NCI-H2107 (cell line): ENCODE results near the gene MAGI2.
"Not testable (repeated sequence)": the region's sequence is repeated elsewhere in the genome, so short reads cannot be mapped to it uniquely, and the experiment has no call there.

Source experiments
- DNase-seq: peaks from one replicate; lab custom pipeline; 2025; lab: John Stamatoyannopoulos, UW

MAGI2 gene

DNA sequence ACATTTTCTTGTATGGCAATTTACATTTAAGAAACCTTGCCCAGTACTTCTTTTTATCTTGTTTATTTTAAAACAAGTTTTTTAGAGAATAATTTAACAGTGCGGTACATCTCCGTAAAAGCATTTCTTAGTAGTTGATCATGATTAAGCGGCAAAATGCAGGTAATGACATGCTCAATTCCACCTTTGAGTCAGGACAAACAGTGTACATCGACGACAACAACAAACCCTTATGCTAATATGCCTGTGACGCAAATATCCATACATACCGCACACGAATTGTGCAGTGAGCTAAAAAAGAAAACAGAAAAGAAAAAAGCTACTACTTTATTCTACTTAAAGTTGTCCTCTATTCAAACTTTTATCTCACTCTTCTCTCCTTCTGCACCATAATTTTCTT is 1.9 kb downstream of the MAGI2 start:
- DNase-seq, result no peak

DNA sequence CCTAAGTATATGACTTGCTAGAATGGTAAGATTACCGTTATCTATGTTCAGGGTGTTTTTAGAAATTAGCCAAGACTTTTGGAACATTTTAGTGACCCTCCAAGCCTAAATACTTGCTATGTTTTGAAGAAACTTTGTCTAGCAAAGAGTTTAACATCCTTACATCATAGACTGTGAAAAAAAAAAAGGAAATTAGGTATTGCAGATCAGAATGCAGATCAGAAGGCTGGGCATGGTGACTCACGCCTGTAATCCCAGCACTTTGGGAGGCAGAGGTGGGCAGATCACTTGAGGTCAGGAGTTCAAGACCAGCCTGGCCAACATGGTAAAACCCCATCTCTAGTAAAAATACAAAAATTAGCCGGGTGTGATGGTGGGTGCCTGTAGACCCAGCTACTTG is 10.7 kb downstream of the MAGI2 start:
- not testable (repeated sequence) for DNase-seq

DNA sequence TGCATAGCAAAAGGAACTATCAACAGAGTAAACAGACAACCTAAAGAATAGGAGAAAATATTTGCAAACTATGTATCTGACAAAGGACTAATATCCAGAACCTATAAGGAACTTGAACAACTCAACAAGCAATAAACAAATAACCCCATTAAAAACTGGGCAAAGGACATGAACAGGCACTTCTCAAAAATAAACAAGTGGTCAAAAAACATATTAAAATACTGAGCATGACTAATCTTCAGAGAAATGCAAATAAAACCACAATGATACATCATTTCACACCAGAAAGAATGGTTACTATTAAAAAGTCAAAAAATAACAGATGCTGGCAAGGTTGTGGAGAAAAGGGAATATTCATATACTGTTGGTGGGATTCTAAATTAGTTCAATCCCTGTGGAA is 17.1 kb downstream of the MAGI2 start:
- no peak for DNase-seq

DNA sequence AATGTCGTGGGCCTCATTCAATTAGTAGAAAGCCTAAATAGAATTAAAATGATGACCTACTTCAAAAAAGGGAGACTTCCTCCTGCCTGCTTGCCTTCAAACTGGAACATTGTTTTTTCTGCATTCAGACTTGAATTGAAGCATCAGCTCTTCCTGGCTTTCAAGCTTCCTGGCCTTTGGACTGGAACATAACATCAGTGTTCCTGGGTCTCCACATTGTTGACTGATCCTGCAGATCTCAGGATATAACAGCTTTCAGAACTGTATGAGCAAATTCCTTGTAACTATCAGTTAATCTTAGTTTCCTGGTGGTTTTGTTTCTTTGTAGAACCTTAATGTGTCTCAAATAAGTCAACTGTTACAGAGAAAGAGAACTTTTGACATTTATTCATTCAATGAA is 18.6 kb downstream of the MAGI2 start:
- DNase-seq, result no peak

DNA sequence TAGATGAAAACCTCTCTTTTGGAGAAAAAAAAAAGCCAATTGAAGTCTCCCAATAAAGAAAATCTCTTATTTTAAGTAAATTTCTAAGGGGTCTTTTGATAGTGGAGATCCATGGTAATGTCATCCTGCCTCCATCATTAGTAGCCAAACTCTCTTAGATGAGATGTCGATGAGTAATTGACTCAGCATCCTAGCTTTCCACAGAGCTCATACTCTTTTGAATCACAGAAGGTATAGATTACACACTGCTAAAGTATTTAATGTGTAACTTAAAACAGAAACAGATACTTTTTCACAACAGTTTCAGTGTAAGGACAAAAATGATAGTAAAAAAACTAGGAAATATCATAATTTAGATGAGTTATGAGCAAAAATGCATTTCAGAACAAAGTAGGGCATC is 19.4 kb downstream of the MAGI2 start:
- no peak for DNase-seq

DNA sequence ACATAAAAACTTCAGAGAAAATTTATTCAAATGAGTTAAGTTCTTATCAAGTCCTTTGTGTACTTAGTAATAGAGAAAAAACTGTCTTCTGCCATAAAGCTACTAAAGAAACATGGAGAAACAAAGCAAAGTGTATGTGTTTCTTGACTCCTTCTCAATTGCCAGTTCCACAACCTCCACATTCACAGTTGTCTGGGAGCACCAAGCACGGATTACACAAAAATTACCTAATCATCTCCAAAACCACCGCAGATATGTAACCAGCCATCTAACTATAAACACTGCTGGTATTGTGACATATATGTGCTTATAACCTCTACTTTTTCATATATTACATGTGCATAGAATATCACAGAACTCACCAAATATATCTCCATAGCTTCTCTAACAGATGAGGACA is 23.1 kb downstream of the MAGI2 start:
- no peak for DNase-seq

DNA sequence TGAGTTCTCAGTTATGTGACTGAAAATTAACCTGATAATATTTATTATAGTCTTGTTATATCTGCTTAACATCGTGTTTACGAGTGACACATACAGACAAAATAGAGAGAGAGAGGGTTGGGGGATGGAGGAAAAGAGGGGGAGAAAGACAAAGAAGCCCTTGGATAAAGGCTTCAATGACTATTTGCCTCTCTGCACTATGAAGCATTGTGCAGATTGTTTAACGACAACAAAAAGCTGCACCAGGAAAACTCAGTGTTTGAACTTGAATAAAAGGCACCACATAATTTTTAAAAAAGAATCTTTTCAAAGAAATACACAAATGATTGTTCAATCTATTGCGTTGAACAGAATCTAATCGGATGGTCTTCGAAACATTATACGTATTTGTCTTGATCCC is 27.8 kb downstream of the MAGI2 start:
- no peak for DNase-seq

DNA sequence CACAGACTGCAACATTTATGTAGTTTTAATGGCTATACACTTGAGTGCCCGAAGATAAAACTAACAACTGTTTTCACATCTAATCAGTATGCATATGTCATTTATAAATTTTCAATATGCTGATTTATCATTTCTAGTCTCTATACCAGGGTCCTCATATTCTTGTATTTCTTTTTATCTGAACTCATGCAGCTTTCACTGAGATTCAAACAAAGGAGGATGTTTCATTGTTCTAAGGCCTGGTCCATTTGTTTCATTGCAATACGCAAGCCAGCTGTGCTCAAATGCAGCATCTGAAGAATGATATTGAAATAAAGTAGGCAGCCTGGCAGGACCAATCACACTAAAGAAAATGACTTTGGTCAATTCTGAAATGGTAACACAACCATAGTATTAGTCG is 31.7 kb downstream of the MAGI2 start:
- no peak for DNase-seq

DNA sequence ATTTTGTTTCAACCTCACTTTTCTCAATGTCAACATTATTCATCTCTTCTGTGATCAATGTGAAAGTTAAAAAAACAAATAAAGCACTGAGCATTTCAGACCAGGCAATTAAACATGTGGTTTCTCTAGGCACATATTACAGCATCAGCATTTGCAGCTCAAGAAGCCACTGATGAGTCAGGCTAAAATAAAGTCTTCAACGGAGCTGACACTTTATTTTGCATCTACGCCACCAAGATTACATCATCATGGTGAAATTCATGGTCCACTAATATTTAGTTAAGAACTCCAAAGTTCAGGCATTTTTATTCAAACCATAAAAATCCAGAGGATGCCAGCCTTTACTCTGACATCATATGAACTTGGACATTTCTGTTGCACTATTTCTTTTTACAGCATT is 33.0 kb downstream of the MAGI2 start:
- DNase-seq, result no peak

DNA sequence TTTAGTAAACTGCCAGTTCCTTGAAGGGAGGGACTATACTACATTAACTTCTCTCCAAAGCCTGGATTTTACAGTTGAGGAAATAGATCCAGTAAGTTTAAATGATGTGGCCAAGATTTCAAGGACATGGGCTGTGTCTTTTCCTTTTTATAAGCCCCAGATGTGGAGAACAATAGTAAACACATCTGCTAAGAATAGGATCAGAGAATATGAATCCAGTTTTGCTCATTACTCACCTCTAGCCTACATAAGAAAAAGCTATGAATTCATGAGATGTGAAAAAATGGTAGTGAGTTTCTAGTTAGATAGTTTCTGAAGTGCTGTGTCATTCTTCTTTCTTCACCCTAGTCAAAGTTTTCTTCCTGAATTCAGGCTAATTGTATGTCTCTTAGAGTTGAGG is 38.6 kb downstream of the MAGI2 start:
- no peak for DNase-seq

DNA sequence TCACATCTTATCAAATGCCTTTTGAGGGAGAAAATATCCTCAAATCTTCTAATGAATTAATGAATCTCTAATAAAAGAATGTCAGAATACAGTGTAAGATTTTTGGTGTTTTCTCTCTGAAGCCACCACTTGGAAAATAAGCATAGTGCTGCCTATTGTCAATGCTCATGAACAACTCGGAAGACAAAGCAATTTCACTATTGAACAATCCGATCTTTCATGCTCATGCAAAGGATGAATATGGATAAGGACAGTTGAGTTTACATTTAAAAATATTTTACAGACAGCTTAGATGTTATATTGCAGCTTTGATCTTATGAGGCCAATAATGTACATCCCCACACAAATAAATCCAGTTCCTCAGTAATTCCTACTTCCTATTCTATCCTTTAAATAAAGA is 40.6 kb downstream of the MAGI2 start:
- no peak for DNase-seq

DNA sequence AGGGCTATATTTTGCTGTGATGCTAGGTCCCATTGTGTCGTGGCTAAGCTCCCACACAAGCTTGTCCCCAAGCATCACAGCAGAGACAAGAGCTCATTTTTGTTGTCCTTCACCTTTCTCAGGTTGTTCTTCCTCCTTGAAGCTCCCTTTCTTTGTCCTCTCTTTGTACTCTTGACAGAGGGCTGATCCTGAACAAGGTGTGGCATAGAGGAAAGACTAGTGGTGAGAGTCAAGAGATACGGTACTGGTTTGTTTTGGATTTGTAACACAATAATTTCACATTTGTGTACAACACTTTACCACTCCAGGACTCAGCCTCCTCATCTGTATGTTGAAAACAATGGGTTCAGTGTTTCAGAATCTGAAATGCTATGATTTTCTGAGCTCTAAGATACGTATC is 41.0 kb downstream of the MAGI2 start:
- no peak for DNase-seq

DNA sequence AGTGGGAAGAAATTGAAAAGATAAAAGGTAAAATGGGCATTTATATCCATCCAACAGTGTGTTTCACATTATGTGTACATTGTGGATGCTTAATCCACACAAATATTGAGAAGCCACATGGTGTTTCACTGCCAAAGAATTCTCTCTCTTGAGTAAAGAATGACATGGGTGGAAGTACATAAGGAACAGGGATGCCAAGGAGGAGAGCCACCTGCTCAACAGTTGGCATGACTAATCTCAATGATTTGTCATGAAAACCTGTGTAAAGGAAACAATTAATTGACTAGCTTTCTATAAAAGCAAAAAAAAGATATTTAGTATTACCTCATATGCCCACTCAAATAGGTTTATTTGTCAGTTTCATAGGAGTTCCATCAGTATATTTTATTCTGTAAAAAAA is 43.1 kb downstream of the MAGI2 start:
- no peak for DNase-seq

DNA sequence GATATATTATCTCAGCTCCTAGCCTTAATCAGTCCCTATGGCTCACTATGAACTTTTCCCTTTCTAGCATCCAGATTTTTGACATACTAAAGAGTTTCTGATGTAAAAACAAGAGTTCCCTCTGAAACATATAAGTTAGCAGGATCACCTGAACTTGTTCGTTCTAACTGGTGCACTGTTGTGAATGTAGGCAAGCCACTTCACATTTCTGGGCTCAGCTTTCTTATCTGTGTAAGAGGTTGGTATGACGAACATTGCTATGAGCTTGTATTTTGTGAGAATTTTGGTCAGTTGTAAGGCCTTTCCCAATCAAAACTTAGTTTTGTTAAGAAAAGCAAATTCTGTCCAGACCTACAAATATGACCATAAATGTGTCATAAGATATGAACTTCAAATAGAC is 46.1 kb downstream of the MAGI2 start:
- DNase-seq, result no peak

DNA sequence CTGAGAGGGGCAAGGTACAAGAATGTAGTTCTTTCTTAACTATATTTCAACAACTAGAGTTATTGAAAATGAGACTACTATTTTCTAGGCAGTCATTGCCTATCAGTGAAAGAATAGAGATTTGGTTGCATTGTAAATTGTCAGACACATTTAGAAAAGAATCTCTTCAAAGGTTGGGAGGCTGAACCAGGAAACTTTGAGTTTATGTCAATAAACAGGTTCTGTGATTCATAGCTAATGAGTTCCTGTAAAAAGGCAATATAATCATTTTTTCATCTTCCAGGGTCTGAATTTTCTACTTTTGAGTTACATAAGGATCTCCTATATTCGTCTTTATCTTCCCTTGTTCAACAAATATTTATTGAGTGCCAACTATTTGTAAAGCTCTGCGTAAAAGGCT is 47.1 kb downstream of the MAGI2 start:
- no peak for DNase-seq

DNA sequence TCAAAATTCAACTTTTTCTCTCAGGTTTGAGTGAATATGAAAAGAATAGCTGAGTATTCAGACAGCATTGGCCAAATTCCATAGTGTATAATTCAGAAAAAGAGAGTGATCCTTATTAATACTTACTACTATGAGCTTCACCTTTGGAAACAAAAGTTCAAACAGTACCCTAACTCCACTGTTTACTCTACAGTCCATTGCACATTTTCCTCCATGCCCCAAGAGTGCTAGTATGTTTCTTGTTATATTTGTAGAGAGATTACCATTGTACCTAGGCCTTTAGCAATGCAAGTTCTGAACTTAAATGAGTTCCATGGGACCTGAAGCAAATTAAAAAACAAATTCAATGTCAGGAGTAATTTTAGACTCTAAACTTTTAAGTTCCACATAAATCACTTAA is 48.1 kb downstream of the MAGI2 start:
- no peak for DNase-seq

DNA sequence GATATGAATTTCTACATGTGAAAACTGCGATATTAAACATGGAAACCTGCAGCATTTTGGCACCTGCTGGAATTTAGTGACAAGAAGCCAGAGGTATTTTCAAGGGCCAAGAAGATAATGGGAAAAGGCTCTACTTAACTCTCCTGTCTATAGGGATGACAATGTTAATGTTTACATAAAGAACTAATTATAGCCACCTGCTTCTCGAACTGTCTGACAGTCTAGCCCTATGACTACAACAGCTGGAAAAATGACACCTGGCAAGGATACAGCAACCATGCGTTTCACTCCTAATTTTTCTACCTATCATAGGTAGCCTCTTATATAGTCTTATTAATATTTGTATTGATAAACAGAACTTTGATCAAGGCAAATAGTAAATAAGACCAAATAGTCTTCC is 49.6 kb downstream of the MAGI2 start:
- no peak for DNase-seq

DNA sequence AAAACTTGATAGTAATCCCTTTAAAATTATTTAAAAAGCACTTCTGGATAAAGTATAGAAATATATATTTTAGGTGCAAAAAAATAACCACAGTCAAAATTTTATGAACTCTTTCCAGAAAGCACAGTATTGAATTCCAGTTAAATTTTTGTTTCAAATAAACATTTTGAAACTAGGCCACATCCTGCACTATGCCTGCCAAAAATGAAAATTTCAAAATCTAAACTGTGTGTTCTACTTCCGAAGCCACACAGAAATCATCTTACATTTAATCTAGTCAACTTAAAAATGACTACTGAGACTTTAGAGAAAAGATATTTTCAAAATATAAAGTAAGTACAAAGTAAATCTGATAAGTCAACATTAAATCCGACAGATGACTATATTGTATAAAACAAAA is 50.0 kb downstream of the MAGI2 start:
- DNase-seq, result no peak

DNA sequence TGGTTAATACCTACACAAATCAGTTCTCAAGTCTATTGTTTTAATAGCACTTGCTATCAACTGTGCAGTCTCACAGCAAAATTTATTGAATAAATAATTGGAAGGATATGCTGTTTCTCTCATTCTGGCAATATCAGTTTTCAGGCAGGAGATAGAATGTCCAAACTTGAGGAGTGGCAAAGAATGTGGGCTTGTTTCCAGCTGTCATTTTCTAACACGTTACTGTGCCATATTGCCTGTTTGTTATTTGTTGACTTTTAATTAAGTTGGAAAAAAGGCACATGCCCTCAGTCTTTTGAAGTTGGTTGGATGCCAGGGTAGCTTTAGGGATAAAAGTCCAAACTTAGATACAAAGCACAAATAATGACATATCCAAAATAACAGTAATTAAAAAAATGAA is 52.2 kb downstream of the MAGI2 start:
- DNase-seq, result no peak

DNA sequence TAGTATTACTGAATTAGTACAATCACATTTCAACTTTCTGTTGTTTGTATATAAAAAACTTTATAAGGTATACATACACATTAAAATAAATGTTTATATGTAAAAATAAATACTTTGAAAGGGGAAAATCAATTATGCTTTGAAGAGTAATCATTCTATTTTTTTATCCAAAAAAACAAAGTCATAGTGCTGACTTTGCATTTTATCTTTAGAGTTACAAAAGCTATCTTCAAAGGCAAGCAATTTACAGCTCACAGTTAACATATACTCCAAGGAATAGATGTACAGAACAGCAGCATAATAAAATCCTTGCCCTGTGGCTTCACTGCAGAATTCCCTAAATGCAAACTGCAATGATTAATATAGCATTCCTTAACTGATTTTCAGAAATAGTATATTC is 53.2 kb downstream of the MAGI2 start:
- DNase-seq, result no peak

DNA sequence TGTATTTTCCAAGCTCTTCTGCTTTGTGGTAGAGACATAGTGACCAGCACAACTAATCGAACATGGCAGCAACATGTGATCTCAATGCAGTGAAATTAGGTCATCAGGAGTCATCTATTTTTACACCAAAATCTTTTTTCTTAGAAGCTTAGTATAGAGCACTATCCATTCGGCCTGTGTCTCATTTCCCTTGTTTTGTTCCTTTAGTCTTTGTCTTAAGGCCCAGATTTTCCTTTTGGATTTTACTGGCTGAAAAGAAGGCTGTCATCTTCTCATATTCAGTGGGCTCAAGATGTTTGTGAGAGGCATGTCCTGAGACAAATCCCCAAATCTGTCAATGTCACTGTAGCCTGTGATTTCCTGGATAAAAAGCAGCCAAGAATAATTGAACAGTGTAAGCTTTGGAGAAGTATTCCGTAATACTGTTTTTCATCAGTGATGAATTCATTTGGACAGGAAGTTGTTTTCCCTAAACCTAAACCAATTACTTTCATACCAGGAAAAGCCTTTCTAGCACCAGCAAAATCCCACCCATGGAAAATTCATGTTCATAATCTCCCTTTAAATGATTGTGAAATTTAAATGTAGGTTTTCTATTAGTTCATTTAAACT is 55.2 kb downstream of the MAGI2 start:
- DNase-seq, result no peak

DNA sequence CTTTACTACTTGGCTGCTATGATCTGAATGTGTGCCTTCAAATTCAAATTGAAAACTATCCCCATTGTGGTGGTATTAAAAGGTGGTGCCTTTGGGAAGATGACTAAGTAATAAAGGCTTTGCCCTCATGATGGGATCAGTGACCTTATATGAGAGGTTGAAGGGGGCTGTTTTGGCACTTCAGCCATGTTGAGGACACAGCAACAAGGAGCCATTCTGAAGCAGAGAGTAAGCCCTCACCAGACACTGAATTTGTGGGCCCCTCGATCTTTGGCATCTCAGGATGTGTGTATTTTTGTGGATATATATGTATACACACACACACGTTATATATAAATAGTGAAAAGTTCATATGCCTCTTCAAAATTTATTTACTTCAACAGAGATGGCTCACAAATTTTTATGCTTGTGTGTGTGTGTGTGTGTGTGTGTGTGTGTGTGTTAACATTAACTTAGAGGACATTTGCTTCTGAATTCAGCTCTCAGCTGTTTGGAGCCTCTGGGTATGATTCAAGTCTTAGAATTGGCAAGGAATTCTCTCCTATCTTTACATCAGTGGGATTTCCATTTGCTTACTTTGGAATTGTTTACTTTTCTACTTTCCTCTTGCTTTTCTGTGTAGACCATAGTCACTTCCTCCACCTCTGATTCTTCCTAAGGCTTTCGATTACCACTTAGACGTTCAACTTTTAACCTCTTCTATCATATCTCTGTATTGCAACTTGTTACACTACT is 66.6 kb downstream of the MAGI2 start:
- DNase-seq, result no peak

DNA sequence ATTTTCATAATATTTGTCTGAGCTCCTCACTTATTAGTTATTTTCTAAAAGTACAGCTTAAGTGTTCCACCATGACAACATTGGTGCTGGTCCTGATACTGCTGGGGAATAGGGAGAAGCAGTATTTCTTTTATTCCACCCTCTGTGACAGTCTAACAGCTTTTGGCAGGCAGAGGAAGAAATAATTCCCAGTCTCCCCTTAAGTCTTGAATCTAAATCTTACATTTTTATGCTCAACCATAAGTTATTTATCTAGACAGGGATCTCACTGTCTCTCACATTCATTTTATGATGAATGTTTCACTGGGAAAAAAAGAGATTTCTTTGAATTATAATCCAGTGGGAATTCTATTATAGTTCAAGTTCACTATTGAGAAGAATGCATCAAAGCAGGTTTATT is 71.5 kb downstream of the MAGI2 start:
- no peak for DNase-seq

DNA sequence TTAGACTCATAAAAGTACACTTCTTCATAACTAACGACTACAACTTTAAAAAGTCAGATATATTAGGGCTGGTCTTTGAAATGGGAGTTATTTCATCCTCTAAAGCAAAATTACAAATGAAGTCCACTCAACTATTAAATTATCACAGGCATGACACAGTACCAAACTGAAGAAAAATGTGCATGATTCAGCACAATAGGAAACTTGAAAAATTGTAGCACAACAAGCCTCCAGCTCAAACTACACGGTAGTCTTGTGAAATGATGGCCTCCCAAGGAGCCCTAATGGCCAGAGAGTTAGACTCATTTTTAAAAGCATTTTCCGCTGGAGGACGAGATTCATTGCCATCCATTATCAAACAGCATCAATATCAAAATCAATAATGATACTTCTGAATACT is 76.4 kb downstream of the MAGI2 start:
- DNase-seq, result no peak
